Dedifferentiated amniotic fluid mesenchymal stem cell (primary cell): ENCODE measurements around the gene NCAM1.

ENCODE experiments used
- DNase-seq: peaks from one replicate; pipeline ENCODE4 v3.0.0-alpha.2; 2016; ENCODE audit errors: extremely low spot score

Gene NCAM1

GRCh38 chr11:112968941-112969713 lies 7.9 kb downstream of the NCAM1 start:
- DNase-seq: no peak

- DNase-seq: no peak
Measured at GRCh38 chr11:112971195-112971594, 10.0 kb downstream of the NCAM1 start.

- DNase-seq: no peak
Measured at GRCh38 chr11:112971827-112972226, 10.6 kb downstream of the NCAM1 start.

- no peak for DNase-seq
Measured at GRCh38 chr11:112972399-112973145, 11.4 kb downstream of the NCAM1 start.

- no peak for DNase-seq
Measured at GRCh38 chr11:112975051-112975450, 13.8 kb downstream of the NCAM1 start.

GRCh38 chr11:112975493-112975892 lies 14.3 kb downstream of the NCAM1 start:
- no peak for DNase-seq

GRCh38 chr11:112977755-112978154 lies 16.5 kb downstream of the NCAM1 start:
- DNase-seq: no peak

GRCh38 chr11:112983887-112984286 lies 22.7 kb downstream of the NCAM1 start:
- DNase-seq: no peak

GRCh38 chr11:112989198-112989597 lies 28.0 kb downstream of the NCAM1 start:
- DNase-seq: no peak

- DNase-seq: no peak
Measured at GRCh38 chr11:112993808-112994207, 32.6 kb downstream of the NCAM1 start.

- DNase-seq: no peak
Measured at GRCh38 chr11:112995423-112996090, 34.3 kb downstream of the NCAM1 start.

- DNase-seq: no peak
Measured at GRCh38 chr11:112996994-112997393, 35.8 kb downstream of the NCAM1 start.

- no peak for DNase-seq
Measured at GRCh38 chr11:112997857-112998466, 36.7 kb downstream of the NCAM1 start.

GRCh38 chr11:112999520-112999919 lies 38.3 kb downstream of the NCAM1 start:
- DNase-seq: no peak

- no peak for DNase-seq
Measured at GRCh38 chr11:113001709-113002108, 40.5 kb downstream of the NCAM1 start.

GRCh38 chr11:113006896-113007445 lies 45.8 kb downstream of the NCAM1 start:
- no peak for DNase-seq

- no peak for DNase-seq
Measured at GRCh38 chr11:113014262-113015097, 53.3 kb downstream of the NCAM1 start.

- no peak for DNase-seq
Measured at GRCh38 chr11:113015098-113015455, 53.9 kb downstream of the NCAM1 start.

GRCh38 chr11:113016905-113017304 lies 55.7 kb downstream of the NCAM1 start:
- DNase-seq: no peak

GRCh38 chr11:113018913-113019312 lies 57.7 kb downstream of the NCAM1 start:
- DNase-seq: no peak

- DNase-seq: no peak
Measured at GRCh38 chr11:113019711-113020110, 58.5 kb downstream of the NCAM1 start.
